ENCODE data around the gene WNT9B.
"Not testable (repeated sequence)": the region's sequence is repeated elsewhere in the genome, so short reads cannot be mapped to it uniquely, and the experiment has no call there.

The WNT9B gene

DNA sequence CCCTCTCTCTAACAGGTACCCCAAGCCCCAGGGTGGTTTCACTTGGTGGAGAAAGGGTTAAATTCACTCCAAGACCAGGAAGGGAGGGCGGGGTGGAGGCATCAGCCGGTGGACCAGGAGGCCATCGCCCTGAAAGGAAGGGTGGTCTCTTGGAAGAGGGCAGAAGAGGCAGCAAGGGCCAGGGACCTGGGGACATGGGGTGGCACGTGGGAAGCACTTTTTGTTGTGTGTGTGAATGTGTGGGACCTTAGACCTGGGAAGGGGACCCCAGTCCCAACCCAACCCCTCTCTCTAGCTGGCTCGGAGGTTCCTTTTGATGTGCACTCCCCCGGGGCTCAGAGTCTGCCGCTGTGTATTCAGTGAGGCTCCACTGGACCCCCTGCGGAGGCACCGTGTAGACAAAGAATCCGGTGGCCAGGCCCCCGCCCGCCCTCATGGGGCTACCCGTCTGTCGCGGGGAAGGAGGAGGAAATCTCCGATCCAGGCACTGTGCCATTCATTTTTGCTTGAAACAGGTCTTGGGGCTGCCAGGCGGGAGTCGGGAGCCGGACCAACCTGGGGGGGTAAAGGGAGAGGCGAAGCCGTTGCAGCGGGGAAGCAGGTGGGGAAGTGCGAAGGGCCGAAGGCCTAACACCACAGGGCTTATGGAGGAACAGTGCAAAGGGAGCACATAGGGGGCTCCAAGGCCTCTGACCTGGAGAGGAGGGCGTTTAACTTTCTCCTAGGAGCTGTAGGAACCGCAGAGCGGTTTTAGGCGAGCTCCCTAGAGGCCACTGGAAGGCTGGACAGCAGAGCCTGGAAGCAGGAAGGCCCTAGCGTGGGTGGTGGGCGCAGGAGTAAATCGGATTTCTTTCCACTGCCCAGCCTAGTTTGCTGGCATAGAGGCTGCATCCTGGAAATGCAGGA lies 29.6 kb upstream of the WNT9B start:
- DNase-seq (ENCODE audit: low spot score) = no peak

DNA sequence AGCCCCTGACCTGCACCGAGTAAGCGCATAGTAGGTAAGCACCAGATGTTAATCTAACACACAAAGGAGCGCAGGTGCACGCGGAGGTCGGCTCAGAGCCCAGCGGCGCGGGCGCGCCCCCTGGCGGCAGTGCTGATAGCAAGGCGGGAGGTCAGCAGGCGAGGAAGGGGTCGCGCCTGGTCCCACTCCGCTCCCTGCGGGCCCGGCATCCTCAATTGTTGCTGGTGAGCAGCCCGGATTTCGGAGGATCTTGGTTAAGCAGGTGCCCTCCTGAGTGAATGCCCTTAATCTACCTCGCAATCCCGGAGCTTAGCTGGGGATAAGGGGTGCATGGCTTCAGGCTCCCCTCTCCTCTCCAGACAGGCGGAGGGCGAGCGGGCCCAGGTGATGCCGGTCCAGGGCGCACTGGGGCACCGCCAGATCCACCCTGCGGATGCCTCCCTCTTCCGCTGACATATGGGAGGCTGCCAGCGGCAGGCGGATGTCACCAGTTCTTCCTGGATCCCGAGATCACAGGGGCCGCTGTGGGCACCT lies 28.9 kb upstream of the WNT9B start:
- DNase-seq (ENCODE audit: low spot score) = no peak

DNA sequence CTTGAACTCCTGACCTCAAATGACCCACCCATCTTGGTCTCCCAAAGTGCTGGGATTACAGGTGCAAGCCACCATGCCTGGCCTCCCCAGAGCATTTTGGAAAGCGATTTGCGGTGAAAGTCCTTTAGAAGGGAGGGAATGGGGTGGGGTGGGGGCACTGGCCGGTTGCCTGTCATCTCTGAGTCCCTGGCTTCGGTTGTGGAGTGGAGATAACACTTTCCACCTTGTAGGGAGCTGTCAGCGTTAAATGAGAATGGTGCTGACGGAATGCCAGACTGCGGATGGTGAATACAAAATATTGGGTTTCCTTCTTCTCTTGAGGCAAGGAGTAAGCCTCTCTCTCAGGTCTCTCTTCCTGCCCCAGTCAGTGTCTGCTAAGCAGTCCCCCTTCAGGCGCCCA lies 27.7 kb upstream of the WNT9B start:
- no peak for DNase-seq (ENCODE audit: low spot score)

DNA sequence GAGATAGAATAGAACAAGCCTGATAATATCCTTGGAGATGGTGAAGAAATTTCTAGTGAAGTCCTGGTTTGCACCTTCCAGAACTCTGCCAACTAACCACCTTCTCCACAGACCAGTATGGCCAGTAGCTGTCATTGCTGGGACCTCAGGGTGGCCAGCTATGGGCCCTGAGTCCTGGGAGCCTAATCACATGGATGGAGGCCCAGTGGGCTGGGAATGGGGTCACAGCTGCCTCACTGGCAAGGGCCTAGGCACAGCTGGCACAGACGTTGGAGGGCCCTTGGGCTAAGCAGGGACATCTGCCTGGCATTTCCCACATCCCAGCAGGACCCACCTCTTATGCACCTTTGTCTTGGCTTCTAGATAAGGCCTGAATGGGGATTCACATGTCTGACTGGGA lies 25.3 kb upstream of the WNT9B start:
- DNase-seq (ENCODE audit: low spot score) = no peak

DNA sequence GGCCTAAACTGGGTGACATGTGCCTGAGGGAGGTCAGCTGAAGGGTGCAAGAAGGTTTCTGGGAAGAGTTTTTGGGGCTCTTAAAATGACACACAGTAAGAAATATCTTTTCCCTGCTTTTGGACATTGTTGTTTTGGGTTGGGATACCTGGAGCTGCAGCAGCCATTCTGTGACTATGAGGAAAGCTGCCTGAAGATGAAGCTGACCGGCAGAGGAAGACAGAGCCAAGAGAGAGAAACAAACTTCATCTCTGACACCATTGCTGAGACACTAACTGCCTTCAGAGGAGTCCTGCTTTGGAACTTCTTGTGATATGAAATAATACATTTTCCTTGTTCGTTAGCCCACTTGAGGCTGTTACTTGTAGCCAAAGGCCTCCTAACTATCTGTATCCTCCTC lies 24.1 kb upstream of the WNT9B start:
- no peak for DNase-seq (ENCODE audit: low spot score)

DNA sequence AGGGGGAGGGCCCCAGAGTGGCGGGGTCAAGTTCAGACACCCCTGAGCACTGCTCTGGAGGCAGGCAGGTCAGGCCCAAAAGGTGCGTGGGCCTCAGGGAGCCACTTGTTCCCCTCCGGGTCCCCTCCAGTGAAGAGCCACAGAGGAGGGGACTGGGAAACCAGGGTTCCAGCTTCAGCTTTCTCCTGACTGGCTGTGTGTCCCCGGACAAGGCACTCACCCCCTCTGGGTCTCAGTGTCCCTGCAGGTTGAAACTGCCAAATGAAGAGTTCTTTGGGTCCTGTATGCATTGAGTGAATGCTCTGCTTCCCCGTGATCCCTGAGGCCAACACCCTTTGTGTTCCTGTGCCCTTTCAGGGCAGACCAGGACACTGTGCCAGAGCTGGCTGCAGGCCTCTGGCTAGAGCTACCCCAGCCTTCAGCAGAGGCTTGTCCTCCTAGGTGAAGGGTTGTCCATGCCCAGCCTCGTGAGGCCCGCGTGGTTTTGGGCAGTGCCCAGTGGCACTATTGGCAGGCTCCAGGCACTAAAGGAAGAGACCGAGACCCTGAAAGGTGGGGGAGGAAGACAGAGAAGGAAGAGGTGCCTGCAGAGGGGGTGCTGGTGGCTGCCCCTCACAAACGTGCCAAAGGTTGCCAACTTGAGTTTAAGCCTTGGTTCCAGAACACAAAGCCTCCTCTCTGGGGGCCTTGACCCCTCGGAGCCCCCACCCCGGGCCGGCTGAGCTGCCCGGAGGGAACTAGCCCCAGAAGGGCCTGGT lies 19.6 kb upstream of the WNT9B start:
- no peak for DNase-seq (ENCODE audit: low spot score)

DNA sequence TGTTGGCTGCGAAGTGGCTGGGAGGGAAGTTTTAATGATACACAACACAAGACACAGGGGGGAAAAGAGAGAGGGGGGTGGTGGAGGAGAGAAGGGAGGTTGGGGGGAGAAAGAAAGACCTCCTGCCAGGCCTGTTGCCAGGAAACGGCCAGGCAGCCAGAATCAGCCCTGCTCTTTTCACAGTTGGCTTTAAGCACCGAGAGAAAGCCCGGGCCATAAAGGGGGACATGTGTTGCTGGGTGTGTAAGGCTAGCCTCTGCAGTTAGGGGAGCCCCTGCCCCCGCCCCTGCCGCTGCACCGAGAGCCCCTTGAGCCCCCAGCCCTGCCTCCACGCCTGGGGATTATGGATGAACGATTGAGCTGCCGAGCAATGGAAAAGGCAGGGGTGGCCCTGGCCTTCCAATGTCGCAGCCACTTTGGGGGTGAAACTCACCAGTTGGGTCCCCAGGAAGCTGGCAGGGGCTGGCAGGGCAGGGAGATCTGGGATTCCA lies 19.0 kb upstream of the WNT9B start:
- DNase-seq (ENCODE audit: low spot score) = no peak

DNA sequence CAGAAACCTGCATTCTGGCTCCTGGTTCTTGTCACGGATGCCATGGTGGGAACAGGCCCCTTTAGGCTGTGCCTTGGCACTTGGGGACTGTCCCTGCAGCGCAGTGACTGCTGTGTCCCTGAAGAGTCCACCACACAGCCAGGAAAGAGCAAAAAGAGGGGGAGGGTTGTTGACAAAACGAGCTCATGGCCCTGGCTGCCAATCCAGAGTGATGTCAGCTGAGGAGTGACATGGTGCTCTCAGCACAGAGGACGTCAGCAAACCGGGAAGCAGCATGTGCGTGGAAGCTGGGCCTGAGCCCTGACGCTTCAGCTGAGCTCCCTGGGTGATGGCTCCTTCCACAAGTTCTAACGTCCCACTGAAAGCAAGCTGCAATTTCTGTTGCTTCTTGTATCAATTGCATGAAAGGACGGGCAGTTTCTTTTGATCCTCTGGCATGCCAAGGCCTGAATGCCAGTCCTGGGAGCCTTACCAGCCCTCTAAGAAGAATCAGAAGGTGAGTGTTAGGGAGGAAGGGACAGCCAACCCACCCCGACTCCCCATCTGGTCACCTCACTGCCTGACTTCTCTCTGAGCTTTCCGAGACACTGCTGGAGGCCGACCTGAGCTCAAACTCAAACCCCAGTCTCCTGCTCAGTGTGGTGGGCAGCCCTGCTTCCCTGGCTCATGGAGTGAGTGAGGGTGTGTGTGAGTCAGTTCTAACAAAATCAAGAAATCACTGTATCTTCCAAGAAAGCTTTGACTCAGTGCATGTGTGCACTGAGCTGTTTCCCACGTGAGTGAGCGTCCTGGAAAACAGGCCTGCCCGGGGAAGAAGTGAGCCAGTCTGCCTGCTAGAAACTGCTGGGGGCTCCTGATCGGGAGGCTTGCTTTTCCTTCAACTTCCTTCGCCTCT lies 18.2 kb upstream of the WNT9B start:
- peak; percentile 57 for DNase-seq (ENCODE audit: low spot score)

DNA sequence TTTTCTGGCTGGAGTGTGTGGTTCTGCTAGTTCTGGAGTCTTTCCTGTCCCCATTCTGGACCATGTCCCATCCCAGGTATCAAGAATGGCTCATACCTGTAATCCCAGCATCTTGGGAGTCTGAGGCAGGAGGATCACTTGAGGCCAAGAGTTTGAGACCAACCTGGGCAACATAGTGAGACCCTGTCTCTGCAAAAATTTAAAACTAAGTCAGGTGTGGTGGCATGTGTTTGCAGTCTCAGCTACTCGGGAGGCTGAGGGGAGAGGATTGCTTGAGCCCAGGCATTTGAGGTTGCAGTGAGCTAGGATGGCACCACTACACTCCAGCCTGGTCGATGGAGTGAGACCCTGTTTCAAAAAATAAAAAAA lies 17.6 kb upstream of the WNT9B start:
- no peak for DNase-seq (ENCODE audit: low spot score)

DNA sequence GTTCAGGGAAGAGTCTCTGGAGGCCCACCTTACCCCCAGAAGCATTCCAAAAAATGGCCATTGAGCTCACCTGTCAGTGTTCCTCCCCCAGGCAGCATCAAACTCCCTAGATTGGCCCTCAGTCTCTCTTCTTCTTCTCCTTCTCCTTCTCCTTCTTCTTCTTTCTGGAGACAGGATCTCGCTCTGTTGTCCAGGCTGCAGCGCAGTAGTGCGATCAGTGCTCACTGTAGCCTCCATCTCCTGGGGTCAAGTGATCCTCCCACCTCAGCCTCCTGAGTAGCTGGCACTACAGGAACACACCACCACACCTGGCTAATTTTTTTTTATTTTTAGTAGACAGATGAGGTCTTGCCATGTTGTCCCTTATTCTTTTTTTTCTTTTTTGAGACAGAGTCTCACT lies 16.5 kb upstream of the WNT9B start:
- no peak for DNase-seq (ENCODE audit: low spot score)

DNA sequence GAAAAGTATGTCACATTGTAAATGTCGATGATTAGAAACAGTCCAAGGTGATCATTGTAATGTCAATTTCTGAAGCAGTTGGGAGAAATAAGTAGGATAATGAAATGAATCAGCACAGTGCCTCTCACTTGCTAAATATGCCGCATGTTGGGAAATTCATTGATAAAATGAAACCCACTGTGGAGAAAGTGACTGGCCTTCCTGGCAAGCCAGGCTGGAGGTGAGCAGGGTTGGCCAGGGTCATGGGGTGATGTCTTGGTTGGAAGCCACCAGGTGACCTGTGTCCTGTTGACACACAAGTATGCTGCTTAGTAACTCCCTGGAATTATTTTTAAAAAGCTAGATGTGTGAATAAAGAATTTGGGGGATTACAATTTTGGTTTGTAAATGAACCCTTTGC lies 14.9 kb upstream of the WNT9B start:
- DNase-seq (ENCODE audit: low spot score) = no peak

DNA sequence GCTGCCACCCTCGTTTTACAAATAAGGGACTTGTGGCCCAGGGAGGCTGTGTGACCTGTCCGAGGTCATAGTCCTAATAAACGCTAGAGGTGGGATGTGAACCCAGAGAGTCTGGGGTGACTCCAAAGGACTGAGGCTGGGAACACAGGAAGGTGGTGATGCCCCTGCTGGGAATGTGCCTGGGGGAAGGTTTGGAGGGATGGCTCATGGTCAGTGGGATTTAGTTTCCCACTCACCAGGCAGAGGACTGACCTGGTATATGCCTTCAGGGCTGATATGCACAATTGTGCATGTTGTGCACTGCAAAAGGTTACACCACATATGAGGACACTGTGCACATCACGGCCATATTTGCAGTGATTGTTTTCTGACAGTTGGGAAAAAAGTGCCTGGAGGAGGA lies 13.9 kb upstream of the WNT9B start:
- DNase-seq (ENCODE audit: low spot score) = no peak

DNA sequence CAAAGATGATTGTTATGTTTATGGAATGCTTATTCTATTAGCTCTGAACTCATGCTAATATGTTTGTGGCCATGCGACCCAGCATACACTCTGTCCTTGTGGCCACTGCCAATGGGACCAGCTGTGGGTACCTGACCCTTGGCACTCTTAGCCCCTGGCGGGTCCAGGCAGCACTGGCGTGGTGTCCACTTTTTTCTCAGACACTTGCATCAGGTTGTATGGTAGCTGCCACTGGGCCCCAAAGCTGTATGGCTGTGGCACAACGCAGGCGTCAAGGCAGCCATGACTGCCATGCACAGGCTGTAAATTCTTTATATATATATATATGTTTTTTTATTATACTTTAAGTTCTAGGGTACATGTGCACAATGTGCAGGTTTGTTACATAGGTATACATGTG lies 12.2 kb upstream of the WNT9B start:
- no peak for DNase-seq (ENCODE audit: low spot score)

DNA sequence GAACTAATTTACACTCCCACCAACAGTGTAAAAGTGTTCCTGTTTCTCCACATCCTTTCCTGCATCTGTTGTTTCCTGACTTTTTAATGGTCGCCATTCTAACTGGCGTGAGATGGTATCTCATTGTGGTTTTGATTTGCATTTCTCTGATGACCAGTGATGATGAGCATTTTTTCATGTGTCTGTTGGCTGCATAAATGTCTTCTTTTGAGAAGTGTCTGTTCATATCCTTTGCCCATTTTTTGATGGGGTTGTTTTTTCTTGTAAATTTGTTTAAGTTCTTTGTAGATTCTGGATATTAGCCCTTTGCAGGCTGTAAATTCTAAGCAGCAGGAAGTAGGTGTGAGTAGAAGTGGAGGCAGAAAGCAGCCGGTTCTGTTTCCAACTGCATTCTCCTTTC lies 10.8 kb upstream of the WNT9B start:
- DNase-seq (ENCODE audit: low spot score) = not testable (repeated sequence)

DNA sequence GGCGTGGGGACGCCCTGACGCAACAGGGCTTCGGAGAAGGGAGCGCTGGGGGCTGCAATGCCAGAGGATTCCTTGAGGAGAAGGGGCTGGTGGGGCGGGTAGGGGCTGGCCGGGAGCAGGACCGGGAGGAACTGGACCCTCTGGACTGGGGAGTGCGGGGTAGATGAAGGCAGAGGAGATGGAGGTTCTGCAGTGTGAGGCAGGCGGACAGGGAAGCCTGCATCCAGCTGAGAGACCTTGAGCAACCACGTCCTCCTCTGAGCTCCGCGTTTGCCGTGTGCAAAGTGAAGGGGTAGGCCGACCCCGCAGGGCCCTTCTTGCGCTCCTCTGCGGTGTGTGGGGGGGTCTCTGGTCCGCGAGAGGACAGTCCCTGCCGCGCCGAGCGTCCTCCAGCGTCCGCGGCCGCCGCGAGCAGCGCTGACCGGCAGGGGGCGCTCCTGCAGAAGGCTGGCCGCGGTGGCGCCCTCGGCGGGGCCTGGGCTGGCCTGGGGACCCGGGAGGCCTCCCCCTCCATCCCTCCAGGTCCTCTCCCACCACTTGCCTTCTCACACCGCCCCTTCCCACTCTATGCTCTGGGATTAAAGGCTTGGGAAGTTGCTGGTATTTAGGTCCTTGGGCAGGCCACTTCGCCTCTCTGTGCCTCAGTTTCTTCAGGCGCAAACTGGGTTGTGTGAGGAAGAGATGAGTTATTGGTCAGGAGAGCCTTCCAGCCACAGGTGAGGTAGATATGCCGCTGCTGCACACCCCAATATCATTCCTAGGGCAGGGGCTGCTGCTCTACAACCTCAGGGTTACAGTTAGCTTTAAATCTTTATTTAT lies 9.6 kb upstream of the WNT9B start:
- DNase-seq (ENCODE audit: low spot score) = no peak

DNA sequence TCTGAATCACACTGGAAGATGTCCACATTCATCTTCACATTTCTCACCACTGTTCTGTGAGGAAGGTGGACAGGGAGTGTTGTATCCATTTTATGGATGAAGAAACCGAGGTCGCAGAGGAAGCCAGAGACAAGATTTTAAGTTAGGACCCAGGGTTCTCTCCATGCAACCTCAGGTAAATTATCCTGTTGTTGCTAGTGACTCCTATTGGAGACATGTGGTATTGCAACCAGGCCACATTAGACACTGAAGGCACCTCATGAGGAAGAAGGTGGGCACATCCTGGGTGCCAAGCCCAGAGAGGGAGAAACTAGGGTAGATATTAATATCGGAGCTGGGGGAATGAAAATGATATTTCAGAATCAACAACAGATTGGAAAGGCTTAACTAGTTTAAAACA lies 8.5 kb upstream of the WNT9B start:
- DNase-seq (ENCODE audit: low spot score) = no peak

DNA sequence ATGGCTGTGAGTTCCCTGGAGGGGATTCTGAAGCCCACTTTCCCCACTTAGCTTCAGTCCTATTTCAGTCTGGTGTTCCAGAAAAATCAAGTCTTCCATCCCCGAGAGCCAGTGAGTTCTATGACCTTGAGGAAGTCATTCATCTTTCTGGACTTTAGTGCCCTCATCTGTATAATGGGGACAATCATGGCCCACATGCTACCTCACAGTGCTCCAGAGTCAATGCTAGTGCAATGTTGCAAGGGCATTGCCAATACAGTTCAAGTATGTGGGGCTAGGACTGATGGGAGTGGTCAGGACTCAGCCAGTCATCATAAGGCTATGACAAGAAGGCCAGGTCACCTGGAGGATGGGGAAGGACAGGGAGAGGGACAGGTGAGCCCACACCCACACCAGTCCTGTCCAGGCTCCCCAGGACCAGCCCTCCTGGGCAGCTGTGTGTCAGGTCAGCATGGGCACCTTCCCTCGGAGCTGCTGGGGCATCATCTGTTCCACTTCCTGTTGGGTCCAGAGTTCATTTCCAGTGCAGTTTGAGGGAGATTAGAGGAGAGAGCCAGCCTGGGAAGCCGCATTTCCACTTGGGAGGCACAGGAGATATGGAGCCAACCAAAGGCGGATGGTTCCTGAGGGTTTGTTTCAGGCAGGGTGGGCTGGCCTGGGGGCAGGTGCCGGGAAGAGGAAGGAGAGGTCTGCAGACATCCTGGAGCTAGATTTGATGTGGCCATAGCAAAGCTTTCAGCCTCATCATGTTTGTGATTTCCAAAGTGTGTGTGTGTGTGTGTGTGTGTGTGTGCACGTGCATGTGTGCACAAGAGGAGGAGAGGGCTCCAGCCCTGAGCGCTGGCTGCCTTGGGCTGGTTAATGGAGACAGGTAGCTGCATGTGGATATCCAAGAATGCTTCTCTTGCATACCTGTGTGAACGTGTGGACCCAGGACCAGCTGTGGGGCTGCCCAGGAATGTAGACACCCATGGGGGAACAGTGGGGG lies 3.9 kb upstream of the WNT9B start:
- DNase-seq (ENCODE audit: low spot score) = no peak

DNA sequence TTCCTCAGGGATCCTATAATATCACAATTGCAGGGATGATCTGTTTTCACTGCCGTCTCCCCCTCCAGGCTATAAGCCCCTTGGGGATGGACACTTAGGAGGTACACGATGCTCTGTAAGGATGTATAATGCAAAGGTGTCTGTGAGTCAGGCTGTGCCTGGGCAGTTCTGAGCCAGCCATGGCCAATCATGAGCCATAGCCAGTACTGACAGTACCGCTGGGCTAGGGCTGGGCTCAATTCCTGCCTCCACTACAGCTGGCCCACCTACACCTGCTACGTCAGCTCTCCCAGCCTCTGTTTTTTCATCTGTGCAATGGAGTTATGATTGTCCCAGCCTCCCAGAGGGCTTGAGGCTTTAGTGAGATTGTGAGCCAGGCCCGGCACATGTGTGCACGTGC lies 2.8 kb upstream of the WNT9B start:
- DNase-seq (ENCODE audit: low spot score) = no peak

DNA sequence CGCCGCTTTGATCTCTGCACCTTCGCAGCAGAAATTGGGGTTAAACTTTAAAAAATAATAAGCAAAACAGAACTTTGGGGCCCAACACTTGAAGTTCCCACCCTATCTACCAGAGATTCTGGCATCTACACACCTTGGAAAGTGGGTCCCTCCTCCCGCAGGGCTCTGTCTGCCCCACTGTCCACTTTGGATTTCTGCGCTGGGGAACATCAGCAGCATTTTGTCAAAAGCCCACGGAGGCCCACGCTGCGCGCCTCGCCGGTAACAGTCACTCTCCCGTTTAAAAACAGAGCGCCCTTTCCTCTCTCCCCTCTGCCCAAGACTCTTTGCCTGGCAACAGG lies 725 bp upstream of the WNT9B start:
- DNase-seq (ENCODE audit: low spot score) = no peak

DNA sequence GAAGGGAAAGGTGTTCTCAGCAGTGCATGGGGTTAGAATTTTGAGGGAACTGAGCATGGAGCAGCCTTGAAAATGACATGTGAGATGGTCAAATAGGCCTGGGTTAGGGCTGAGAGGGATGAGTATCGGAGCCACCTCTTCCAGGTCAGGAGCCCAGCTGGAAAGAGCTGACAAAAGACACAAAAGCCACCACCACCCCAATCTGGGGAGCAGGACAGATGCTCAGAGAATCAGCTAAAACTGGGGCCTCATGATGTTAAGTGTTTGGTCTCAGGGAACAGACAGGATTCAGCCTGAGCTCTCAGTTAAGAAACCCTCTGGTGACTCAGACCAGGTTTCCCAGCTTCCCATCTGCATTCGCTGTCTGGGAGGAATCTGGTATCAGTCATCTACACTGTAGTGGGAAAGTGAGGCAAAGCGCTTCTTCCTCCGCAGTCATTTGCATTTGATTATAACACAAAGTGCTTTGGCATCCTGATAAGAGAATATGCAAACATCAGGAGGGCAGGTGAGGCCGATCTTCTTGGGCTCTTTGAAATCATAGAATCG lies 2.6 kb downstream of the WNT9B start:
- DNase-seq (ENCODE audit: low spot score) = no peak

All from RKO (cell line).